Measurements from ENCODE around the gene HDAC4.

The HDAC4 gene

DNA sequence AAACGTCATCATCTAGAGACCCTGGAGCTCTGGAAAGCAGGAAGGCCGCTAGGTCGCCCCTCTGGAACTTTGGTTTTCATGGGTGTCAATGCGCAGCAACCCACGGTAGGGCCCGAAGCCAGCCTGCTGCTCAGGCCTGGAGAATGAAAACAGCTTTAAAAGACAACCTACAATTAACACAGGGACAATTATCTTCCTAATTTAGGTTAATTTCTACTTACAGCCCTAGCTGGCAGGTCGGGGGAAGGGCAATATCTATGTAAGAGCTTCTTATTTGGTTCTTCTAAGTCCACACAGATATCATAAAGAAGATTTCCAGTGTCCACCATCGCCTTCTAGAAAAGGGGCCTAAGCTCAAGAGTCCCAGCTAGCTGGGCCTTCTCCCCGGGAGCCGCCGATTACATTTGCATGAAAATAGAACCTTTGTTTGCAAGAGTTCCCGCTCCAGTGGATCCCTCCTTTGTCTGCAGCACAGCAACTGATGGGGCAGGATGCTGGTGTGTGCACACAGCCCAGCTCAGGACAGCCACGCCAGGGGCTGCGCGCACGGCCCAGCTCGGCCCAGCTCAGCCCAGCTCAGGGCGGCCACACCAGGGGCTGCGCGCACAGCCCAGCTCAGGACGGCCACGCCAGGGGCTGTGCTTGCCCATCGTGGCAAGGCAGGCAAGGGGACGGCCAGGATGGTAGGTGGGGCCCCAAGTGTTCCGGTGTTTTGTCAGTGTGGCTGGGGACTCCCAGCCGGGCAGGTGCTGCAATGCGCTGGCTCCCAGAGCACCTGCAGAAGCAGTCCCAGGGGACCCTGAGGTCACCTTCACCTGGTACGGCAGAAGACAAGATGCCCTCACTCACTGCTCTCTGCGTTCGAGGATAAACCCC lies 109.1 kb downstream of the HDAC4 start:
- H3K4me1 ChIP-seq (ENCODE audit: insufficient read depth, low read length, severe bottlenecking), result no peaks in the 10 kb centered on the region

DNA sequence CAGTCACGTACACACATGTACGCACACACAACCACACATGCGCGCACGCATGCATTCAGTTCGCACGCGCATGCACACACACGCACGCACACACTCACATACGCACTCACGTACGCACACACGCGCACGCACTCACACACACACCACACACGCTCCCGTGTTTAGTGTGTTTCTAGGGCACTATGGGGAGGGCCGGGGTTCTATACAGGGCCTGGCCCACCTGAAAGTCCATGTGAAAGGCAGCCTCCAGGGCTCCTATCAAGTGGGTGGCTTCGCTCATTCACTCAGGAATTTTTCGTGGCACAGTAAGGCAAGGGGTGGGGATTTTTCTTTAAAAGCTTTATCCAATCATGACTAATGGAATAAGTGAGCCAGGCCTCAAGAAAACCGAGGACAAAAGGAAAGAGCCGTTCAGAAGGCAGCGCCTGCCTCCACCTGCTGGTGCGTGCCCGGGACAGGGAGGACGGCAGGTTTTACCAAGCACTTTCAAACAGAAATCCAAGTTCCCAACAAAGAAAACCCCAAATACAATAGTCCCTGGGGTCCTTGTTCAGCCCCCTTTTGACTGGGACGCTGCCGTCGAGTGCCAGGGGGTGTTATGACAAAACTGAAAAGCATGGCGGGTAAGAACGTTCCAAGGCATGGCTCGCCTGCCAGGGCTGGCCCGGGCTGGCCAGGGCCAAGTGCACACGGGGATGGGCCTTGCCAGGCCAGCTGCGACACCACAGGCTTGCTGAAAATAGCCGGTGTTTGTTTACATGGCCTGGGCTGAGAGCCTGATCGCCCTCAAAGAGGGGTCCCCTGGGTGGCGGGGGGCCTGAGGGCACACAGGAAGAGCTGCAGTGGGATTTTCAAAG lies 110.0 kb downstream of the HDAC4 start:
- H3K27ac ChIP-seq (ENCODE audit: low read depth, low read length, poor library complexity, severe bottlenecking), result no peak overlapping the region

More for the DNA sequence above, 109.1 kb downstream of the HDAC4 start:
- no peak overlapping the region for H3K27ac ChIP-seq (ENCODE audit: low read depth, low read length, poor library complexity, severe bottlenecking)
- H2AFZ ChIP-seq (ENCODE audit: low read length), result no peak overlapping the region
- no peaks in the 10 kb centered on the region for H3K9me2 ChIP-seq (ENCODE audit: low read depth, low read length)
- H3K9ac ChIP-seq (ENCODE audit: low read length), result no peak overlapping the region
- no peaks in the 10 kb centered on the region for H3K36me3 ChIP-seq (ENCODE audit: insufficient read depth, low read length)
- no peaks in the 10 kb centered on the region for H3K79me2 ChIP-seq (ENCODE audit: insufficient read depth, low read length)
- no peak for TF ChIP-seq EZH2 (IDR thresholded peaks at IDR 0.05; ENCODE audit: borderline replicate concordance, low read length)
- TF ChIP-seq, protein P1, sequence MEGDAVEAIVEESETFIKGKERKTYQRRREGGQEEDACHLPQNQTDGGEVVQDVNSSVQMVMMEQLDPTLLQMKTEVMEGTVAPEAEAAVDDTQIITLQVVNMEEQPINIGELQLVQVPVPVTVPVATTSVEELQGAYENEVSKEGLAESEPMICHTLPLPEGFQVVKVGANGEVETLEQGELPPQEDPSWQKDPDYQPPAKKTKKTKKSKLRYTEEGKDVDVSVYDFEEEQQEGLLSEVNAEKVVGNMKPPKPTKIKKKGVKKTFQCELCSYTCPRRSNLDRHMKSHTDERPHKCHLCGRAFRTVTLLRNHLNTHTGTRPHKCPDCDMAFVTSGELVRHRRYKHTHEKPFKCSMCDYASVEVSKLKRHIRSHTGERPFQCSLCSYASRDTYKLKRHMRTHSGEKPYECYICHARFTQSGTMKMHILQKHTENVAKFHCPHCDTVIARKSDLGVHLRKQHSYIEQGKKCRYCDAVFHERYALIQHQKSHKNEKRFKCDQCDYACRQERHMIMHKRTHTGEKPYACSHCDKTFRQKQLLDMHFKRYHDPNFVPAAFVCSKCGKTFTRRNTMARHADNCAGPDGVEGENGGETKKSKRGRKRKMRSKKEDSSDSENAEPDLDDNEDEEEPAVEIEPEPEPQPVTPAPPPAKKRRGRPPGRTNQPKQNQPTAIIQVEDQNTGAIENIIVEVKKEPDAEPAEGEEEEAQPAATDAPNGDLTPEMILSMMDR (IDR thresholded peaks at IDR 0.05; ENCODE audit: low read length), result no peak
- no peaks in the 10 kb centered on the region for H3F3A ChIP-seq (ENCODE audit: insufficient read depth, low read length)
- H3K4me3 ChIP-seq (ENCODE audit: low read depth, low read length, poor library complexity, severe bottlenecking), result no peak overlapping the region
- no peaks in the 10 kb centered on the region for H4K20me1 ChIP-seq (ENCODE audit: insufficient read depth, low read length)
- no peak overlapping the region for H3K4me2 ChIP-seq (ENCODE audit: low read length)
- 0 out of 2 replicates have a peak, but pooled peaks cover 4% of the 10 kb centered on the region for H3K27me3 ChIP-seq (ENCODE audit: insufficient read depth, low read length)
- H3K9me3 ChIP-seq (ENCODE audit: low read length), result no peaks in the 10 kb centered on the region

DNA sequence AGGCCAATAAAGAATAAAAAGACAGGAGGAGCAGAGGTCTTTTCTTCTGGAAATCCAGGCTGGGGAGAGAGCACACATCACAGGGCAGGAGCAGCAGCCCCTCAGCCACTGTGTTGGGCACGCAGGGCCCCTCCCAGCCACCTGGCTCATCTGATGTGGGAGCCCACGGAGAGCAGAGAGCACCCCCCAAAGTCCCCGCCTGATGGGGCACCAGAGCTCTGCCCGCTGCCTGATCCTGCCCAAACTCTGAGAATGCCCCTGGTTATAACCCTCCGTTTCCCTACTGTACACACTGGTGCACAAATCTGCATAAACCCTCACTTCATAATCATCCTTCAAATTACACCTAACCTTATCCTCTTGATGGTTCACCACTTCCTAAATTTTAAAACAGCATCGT lies 111.3 kb downstream of the HDAC4 start:
- Histone ChIP-seq H3K4me1 (ENCODE audit: insufficient read depth, low read length, severe bottlenecking) (no peaks in the 10 kb centered on the region), H3K36me3 (ENCODE audit: insufficient read depth, low read length) (no peaks in the 10 kb centered on the region), H3K79me2 (ENCODE audit: insufficient read depth, low read length) (no peaks in the 10 kb centered on the region), H3K9me3 (ENCODE audit: low read length) (no peaks in the 10 kb centered on the region), H4K20me1 (ENCODE audit: insufficient read depth, low read length) (no peaks in the 10 kb centered on the region), H3K9me2 (ENCODE audit: low read depth, low read length) (no peaks in the 10 kb centered on the region), H3K4me3 (ENCODE audit: low read depth, low read length, poor library complexity, severe bottlenecking) (no peak overlapping the region), H3K9ac (ENCODE audit: low read length) (no peak overlapping the region), H3K27me3 (ENCODE audit: insufficient read depth, low read length) (0 out of 2 replicates have a peak, but pooled peaks cover 4% of the 10 kb centered on the region), H3K4me2 (ENCODE audit: low read length) (no peak overlapping the region), H2AFZ (ENCODE audit: low read length) (no peak overlapping the region), H3K27ac (ENCODE audit: low read depth, low read length, poor library complexity, severe bottlenecking) (no peak overlapping the region), H3F3A (ENCODE audit: insufficient read depth, low read length) (no peaks in the 10 kb centered on the region)
- TF ChIP-seq, protein P1 (IDR thresholded peaks at IDR 0.05; ENCODE audit: low read length), result no peak
- TF ChIP-seq EZH2 (IDR thresholded peaks at IDR 0.05; ENCODE audit: borderline replicate concordance, low read length), result no peak

More for the DNA sequence above, 110.0 kb downstream of the HDAC4 start:
- H3K27me3 ChIP-seq (ENCODE audit: insufficient read depth, low read length), result 0 out of 2 replicates have a peak, but pooled peaks cover 4% of the 10 kb centered on the region
- H3K79me2 ChIP-seq (ENCODE audit: insufficient read depth, low read length), result no peaks in the 10 kb centered on the region
- H2AFZ ChIP-seq (ENCODE audit: low read length), result no peak overlapping the region
- no peaks in the 10 kb centered on the region for H3K9me3 ChIP-seq (ENCODE audit: low read length)
- H4K20me1 ChIP-seq (ENCODE audit: insufficient read depth, low read length), result no peaks in the 10 kb centered on the region
- TF ChIP-seq EZH2 (IDR thresholded peaks at IDR 0.05; ENCODE audit: borderline replicate concordance, low read length), result no peak
- TF ChIP-seq, protein P1 (IDR thresholded peaks at IDR 0.05; ENCODE audit: low read length), result no peak
- H3K4me2 ChIP-seq (ENCODE audit: low read length), result no peak overlapping the region
- H3K4me1 ChIP-seq (ENCODE audit: insufficient read depth, low read length, severe bottlenecking), result no peaks in the 10 kb centered on the region
- H3K9me2 ChIP-seq (ENCODE audit: low read depth, low read length), result no peaks in the 10 kb centered on the region
- no peaks in the 10 kb centered on the region for H3K36me3 ChIP-seq (ENCODE audit: insufficient read depth, low read length)
- no peak overlapping the region for H3K4me3 ChIP-seq (ENCODE audit: low read depth, low read length, poor library complexity, severe bottlenecking)
- H3K9ac ChIP-seq (ENCODE audit: low read length), result no peak overlapping the region
- no peaks in the 10 kb centered on the region for H3F3A ChIP-seq (ENCODE audit: insufficient read depth, low read length)
